8988T (cell line): ENCODE results near the gene FOLR1.
A peak's percentile ranks its signal among the peaks of the same experiment; 100 is the strongest.
"Not testable (repeated sequence)": the region's sequence is repeated elsewhere in the genome, so short reads cannot be mapped to it uniquely, and the experiment has no call there.

ENCODE experiments used
- DNase-seq: peaks from one replicate; pipeline ENCODE4 v3.0.0; 2011

Gene FOLR1

GRCh38 chr11:72188267-72188666 is 3.7 kb upstream of the FOLR1 start:
- no peak for DNase-seq

GRCh38 chr11:72189455-72190250 is 2.3 kb upstream of the FOLR1 start:
- no peak for DNase-seq

GRCh38 chr11:72190631-72191071 is 1.3 kb upstream of the FOLR1 start:
- no peak for DNase-seq

GRCh38 chr11:72195518-72196270 is 3.8 kb downstream of the FOLR1 start:
- no peak for DNase-seq

GRCh38 chr11:72201445-72201844 is 9.5 kb downstream of the FOLR1 start:
- DNase-seq, result not testable (repeated sequence)

GRCh38 chr11:72202571-72202970 is 10.6 kb downstream of the FOLR1 start:
- DNase-seq, result no peak

- no peak for DNase-seq
These were observed 11.2 kb downstream of the FOLR1 start for GRCh38 chr11:72203163-72203562.

GRCh38 chr11:72204886-72205285 is 12.9 kb downstream of the FOLR1 start:
- no peak for DNase-seq

GRCh38 chr11:72206794-72207193 is 14.9 kb downstream of the FOLR1 start:
- DNase-seq, result not testable (repeated sequence)

- DNase-seq, result no peak
These were observed 16.3 kb downstream of the FOLR1 start for GRCh38 chr11:72208281-72208680.

GRCh38 chr11:72209101-72209500 is 17.2 kb downstream of the FOLR1 start:
- no peak for DNase-seq

- DNase-seq, result no peak
These were observed 24.7 kb downstream of the FOLR1 start, which contains the start of gene FOLR2 for GRCh38 chr11:72216638-72217037. TSS of gene FOLR2 (plus strand) at chr11:72216794. CDS start at chr11:72218585, 1,791 bp downstream.

- DNase-seq, result no peak
These were observed 25.9 kb downstream of the FOLR1 start for GRCh38 chr11:72217841-72218240.

- no peak for DNase-seq
These were observed 26.4 kb downstream of the FOLR1 start for GRCh38 chr11:72218251-72218745.

- no peak for DNase-seq
These were observed 28.9 kb downstream of the FOLR1 start for GRCh38 chr11:72220696-72221363.

- no peak for DNase-seq
These were observed 29.6 kb downstream of the FOLR1 start for GRCh38 chr11:72221386-72222075.

- no peak for DNase-seq
These were observed 30.4 kb downstream of the FOLR1 start for GRCh38 chr11:72222106-72222891.

- peak; percentile 81 for DNase-seq
These were observed 31.1 kb downstream of the FOLR1 start for GRCh38 chr11:72222907-72223614.

- peak; percentile 50 for DNase-seq
These were observed 31.9 kb downstream of the FOLR1 start for GRCh38 chr11:72223615-72224563.
